GM18498 (cell line): Measurements from ENCODE around the gene DTX2.
"Not testable (repeated sequence)": the region's sequence is repeated elsewhere in the genome, so short reads cannot be mapped to it uniquely, and the experiment has no call there.

ENCODE experiments used
- ATAC-seq: cut with Tn5 transposase; IDR thresholded peaks from one replicate; pipeline ENCODE4 v1.9.1; 2021; ENCODE audit warnings: mild to moderate bottlenecking, moderate library complexity; ENCODE audit not compliant: unreplicated experiment

Gene DTX2

DNA sequence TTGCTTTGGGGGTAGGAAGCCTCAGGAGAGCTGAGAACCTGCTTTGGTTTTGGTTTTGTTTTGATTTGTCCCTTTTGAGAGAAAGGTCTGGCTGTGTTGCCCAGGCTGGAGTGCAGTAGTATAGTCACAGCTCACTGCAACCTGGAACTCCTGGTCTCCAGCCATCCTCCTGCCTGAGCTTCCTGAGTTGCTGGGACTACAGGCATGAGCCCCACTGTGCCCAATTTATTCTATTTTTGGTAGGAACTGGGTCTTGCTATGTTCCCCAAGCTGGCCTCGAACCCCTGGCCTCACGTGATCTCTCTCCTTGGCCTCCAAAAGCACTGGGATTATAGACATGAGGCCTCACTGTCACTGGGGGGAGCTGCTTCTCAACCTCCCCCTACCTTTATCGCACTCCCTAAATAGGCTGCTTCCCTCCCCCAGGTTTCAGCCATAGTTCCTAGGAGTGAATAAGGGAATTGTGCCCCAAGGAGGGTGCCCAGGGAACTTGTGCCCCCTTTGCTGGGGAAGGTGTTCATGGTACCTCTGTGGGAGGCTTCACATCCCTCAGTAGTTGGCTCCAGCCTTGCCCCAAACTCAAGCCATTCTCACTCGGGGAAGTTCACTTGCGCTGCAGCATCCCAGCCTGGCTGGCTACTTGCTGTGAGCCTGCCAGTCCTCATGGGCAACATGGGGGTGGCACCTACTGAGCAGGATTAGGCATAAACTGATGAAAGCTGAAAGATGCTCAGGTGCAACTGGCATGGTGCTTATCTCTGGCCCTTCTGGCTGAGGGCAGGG is 18.7 kb upstream of the DTX2 start:
- ATAC-seq, result not testable (repeated sequence)

DNA sequence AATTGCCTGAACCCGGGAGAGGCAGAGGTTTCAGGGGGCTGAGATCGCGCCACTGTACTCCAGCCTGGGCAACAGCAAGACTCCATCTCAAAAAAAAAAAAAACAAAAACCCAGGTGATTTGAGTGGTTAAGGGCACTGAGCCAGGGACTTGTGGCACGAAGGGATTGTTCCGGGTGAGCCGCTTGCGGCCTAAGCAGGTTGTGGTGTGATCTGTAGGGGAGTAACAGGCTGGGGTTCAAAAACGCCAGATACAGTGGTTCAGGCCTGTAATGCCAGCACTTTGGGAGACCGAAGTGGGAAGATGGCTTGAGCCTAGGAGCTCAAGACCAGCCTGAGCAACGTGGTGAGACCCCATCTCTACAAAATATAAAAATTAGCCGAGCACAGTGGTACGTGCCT is 17.7 kb upstream of the DTX2 start:
- not testable (repeated sequence) for ATAC-seq

DNA sequence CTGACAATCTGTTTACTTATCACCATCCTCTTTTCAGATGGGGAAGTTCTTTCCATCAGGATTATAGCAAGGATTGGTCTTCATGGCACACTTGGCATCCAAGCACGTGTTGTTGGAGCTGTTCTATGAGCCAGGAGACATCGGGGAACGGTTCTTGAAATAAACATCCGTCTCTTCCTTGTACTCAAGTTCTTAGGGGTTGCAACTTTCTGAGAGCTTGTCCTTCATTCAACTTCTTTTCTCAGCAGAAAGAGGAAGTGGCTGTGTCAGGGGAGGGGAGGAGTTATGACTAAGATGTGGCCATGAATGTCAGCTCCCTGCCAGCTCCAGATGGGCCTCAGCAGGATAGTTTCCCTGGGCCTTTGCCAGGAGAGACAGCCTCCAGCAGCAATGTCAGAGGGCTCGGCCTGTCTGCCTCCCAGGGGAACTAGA is 15.9 kb upstream of the DTX2 start:
- ATAC-seq, result peak; percentile 88

DNA sequence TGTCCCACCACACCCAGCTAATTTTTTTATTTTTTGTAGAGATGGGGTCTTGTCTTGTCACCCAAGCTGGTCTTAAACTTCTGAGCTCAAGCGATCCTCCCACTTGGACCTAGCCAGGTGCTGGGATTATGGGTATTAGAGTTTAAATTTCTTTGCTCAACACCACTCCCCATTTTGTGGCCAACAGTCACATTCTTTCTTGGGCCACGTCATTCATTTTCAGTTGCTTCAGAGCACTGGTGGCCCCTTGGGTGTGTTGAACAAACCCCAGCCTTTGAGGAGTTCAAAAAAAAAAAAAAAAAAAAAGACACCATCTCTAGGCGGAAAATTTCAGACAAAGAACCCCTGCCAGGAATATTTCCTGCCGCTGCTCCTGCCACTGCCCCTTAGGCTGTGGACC is 4.5 kb upstream of the DTX2 start:
- ATAC-seq, result not testable (repeated sequence)

DNA sequence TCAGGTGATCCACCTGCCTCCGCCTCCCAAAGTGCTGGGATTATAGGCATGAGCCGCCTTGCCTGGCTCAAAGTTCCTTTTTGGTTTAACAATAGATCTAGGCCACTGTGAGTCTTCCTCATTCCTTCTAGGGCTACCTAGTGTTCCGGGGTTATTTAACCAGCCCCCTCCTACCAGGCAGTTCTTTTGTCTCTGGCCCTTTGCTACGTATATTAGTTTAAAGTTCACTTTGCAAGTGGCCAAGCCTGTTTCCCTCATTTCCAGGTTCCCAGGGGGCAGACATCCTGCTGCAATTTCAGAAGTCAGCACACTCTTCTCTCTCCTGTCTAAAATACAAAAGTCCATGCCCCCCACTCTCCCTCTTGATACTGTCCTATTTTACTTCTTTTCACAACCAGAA is 3.0 kb upstream of the DTX2 start:
- not testable (repeated sequence) for ATAC-seq

DNA sequence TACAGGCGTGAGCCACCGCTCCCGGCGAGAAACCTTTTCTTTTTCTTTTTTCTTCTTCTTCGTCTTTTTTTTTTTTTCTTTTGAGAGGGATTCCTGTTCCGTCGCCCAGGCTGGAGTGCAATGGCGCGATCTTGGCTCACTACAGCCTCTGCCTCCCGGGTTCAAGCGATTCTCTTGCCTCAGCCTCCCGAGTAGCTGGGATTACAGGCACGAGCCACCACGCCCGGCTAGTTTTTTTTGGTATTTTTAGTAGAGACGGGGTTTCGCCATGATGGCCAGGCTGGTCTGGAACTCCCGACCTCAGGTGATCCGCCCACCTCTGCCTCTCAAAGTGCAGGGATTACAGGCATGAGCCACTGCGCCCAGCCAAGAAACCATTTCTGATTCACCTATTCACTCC is 742 bp upstream of the DTX2 start:
- ATAC-seq, result not testable (repeated sequence)

DNA sequence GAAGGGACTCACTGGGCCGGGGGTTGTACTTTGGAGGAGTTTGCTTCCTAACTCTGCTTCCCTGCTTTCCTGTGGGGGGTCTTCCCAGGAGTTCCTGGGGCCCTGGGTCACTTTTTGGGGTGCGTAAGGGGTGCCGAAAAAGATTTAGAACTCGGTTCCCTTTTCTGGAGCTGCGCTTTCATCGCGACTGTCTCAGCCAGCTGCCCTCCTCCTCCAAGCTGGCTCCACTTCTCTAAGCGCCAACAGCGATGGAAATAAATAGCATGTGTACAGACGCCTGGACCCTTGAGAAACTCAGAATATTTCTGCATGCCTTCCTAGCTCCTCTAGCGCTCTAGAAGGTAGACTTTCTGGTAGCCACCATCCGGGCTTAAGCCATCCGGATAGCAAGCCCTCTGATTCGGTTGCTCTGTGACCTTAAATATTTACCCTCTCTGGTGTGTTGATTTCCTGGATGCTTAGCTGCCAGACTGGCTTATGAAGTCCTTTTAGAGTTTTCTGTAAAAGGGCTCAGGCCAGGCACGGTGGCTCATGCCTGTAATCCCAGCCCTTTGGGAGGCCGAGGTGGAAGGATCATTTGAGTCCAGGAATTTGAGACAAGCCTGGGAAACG is 868 bp downstream of the DTX2 start:
- ATAC-seq, result peak; percentile 17

DNA sequence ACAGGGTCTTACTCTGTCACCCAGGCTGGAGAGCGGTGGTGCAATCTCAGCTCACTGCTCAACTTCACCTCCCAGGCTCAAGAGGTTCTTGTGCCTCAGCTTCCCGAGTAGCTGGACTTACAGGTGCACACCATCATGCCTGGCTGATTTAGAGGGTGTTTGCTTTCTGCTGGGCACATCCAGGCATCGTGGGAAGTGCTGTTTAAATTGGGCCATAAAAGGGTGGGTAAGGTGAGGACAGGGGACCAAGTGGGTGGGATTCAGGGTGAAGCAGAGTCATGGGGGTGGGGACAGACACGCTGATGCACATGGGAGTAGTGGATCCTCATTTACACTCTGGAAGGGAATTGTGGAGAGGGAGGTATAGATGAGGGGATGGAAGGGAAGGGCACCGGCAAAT is 3.5 kb downstream of the DTX2 start:
- not testable (repeated sequence) for ATAC-seq

DNA sequence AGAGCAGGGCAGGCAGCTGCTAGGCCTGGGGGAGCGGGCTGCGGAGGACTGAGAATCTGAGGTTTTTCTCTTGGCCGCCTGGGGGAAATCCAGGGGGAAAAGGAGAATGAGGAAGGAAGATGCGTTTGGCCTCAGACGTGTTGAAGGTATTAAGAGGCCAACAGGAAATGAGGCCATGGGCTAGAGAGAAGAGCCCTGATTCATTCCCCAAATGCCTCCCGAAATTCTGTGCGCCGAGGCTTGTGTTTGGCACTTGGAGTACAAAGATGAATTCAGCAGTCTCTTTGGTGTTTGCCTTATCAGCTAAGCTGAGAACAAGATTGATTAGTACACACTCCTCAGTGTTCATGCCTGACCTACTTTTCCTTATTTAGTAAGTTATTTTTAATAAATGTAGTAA is 4.4 kb downstream of the DTX2 start:
- ATAC-seq, result not testable (repeated sequence)

DNA sequence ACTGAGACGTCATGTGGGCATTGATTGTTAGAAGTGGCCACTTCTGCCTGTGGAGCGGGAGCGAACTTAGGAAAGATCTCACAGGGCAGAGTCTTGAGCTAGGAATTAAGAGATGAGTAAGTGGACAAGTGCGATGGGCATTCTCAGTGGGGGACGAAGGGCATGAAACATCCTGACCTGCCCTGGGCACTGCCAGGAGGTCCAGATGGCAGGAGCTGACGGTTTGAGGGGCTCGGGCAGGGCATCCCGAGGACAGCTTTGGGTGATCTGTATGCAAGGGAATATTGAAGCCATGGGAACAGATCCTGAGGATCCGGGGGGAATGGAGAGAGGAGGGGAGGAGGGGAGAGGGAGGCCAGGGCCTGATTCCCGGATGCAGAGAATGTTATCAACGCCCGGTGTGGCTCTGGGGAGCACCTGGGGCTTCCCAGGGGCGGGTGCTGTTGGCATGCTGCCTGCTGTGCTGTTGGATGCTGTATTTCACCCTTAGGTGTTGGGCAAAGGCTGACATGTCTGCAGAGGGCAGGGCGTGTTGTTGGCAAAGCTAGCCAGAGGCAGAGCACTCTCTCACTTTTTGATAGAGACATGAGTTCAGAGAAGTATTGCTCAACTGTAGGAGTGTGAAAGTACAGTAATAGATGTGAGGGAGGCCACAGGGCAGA is 6.4 kb downstream of the DTX2 start:
- peak; percentile 44 for ATAC-seq

DNA sequence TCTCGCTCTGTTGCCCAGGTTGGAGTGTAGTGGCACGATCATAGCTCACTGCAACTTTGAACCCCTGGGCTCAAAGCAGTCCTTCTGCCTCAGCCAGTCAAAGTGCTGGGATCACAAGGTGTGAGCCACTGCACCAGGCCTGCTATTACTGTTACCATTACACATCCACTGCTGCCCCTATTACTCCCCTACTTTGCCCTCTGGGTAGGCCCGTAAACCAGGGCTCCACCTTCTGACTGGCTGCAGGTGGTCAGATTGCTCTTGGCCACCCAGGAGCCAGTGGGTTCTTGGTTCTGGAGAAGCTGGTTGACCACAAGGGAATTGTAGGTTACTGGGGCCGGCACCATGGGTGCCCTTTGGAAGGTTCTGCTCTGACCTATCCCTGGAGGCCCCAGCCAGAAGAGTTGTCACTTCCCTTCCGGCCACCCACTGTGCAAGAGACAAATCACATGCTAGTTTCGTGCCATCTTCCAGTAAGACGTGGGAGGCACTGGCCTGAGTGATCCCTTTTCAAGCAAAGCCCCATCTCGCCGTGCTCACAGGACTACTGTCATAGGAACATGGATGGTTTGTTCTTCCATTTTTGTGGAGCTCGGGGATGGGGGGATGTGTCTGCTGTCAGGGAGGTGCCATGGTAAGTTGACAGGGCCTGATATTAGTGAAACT is 10.2 kb downstream of the DTX2 start:
- ATAC-seq, result not testable (repeated sequence)

DNA sequence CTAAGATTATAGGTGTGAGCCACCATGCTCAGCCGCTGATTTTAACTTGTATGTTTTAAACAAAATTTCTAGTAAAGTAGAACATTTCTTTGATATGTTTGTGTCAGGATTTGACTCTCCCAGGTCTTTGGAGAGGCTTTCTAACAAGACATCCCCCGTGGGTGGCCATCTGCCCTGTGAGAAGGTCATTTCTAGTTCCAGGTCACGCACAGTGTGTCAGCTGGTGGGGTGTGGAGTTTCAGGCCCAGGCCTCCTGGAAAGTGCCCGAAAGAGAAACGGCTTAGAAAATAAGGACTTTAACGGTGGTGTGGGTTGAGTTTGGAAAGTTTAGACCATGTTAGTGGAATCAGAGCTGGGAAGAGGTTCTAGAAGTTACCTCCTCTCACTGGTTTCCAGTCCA is 11.6 kb downstream of the DTX2 start:
- ATAC-seq, result not testable (repeated sequence)

DNA sequence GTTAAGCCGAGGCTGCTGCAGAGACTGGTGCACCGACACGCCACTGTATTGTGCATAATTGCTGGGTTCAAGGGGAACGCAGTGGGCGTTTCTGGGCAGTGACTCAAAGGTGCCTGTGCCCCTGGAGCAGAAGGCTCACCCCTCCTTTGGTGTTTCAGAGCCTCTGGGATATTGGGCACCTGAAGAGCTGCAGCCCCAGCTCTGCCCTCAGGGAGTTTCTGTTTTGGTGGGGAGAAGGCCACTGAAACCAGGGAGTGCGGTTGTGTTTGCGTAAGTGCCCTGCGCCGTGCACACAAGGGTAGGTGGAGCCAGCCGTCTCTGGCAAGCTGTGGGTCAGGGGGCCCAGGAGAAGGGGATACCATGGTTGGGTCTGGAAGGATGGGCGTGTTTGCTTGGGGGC is 14.8 kb downstream of the DTX2 start:
- ATAC-seq, result not testable (repeated sequence)

DNA sequence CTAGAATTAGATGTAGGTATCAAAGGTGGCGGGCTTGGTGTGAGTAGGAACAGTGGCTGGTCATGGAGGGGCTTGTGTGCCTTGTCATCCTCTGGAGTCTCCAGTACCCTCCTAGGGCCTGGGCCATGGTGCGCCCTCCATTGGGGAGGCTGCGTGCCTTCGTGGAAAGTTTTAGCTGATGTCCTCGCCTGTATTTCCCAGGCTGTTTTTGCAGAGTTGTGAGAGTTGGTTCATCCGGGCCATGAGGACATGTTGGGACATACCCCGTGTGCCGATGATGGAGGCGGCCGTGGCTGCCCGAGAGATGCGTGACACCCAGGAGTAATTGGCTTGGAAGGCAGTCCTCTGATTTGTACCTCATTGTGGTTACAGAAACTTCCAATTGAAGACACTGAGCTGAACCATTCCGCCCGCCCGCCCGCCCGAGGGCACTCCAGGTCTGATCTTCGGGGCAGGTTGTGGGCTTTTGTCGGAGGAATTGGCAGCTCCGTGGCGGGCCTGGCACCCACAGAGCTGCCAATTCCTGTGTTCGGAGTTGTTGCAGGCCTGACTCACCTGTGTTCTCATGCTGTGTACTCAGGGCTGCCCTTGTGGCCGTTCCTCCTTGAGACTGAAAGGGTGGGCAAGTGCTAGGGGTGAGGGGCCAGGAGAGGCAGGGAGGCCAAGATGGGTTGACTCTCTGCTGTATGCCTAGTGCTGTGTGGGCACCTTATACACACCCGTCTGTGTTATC is 15.4 kb downstream of the DTX2 start:
- not testable (repeated sequence) for ATAC-seq

DNA sequence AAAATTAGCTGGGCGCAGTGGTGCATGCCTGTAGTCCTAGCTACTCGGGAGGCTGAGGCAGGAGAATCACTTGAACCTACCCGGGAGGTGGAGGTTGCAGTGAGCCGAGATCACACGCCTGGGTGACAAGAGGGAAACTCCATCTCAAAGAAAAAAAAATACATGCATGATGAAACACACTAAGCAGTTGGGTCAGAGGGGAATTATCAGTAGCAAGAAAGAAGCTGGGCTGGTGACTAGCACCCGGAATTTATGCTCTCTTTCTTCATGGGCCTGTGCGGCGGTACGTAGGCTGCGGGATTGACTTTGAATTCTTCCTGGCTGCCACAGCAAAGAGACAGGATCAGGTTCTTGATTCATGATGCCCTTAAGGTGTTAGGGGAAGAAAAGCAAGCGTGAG is 18.1 kb downstream of the DTX2 start:
- not testable (repeated sequence) for ATAC-seq

DNA sequence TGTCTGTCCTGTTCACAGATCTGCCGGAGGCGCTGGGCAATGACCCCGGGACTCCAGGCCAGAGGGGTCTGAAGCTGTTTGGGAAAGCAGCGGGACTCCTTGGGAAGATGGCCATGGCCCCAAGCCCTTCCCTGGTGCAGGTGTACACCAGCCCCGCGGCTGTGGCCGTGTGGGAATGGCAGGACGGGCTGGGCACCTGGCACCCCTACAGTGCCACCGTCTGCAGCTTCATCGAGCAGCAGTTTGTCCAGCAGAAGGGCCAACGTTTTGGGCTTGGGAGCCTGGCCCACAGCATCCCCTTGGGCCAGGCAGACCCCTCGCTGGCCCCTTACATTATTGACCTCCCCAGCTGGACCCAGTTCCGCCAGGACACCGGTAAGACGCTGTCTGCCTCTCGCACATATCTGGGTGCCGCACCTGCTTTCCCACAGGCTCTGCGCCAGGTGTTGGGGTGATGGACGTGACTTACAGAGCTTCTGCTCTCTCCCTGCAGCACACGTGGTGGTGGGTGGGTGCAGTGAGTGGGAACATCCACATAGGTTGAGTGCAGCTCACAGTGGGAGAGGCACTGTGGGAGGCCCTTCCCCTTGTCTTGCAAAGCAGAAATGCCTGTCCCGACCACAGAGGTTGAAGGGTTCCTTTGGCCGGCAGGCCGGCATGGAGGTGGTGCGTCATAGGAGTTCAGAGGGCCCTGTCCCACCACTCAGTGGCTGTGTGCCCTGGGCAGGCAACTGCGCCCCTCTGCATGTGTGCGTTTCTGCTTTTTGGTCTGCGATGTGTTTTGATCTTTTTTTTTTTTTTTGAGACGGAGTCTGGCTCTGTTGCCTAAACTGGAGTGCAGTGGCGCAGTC is 19.1 kb downstream of the DTX2 start:
- not testable (repeated sequence) for ATAC-seq

DNA sequence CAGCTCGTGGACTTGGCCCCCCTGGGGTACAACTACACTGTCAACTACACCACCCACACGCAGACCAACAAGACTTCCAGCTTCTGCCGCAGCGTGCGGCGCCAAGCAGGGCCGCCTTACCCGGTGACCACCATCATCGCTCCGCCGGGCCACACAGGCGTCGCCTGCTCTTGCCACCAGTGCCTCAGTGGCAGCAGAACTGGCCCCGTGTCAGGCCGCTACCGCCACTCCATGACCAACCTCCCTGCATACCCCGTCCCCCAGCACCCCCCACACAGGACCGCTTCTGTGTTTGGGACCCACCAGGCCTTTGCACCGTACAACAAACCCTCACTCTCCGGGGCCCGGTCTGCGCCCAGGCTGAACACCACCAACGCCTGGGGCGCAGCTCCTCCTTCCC is 21.2 kb downstream of the DTX2 start:
- not testable (repeated sequence) for ATAC-seq

DNA sequence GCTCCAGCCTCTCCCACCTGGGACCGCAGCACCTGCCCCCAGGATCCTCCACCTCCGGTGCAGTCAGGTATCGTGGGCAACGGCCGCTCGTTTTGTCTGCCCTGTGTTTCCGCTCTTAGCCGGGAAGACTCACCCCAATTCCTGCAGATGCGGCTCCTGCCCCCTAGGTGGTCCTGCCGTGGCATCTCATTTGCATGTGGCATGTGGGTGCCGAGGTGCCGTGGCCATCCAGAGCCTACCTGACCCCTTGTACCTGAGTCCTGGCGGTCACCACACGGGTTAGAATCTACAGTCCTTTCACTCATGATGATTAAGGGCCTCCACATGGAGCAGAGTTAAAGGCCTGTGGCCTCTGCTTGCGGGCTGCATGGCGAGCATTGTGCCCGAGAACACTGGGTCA is 21.6 kb downstream of the DTX2 start:
- not testable (repeated sequence) for ATAC-seq

DNA sequence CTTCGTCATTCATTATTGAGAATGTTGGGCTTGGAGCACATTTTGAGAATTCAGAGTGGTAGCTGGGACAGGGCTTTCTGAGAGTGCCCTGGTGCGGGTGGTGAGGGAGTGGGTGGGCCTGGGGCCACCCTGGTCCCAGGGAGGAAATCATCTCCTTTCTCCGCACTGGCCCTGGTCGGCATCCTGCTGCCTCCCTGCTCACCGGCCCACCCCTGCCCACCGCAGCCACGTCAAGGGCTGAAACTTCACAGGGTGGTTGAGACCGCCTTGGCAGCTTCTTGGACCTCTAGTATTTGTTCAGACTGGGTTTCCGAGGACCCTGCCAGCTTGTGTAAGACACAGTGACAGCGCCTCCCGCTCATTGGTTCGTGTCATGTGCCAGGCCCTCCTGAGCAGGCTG is 22.9 kb downstream of the DTX2 start:
- not testable (repeated sequence) for ATAC-seq
